Measurements from ENCODE around the gene ROR2.
"Not testable (repeated sequence)": the region's sequence is repeated elsewhere in the genome, so short reads cannot be mapped to it uniquely, and the experiment has no call there.

ROR2 gene

GRCh38 chr9:91798273-91799112 lies 151.5 kb downstream of the ROR2 start:
- not testable (repeated sequence) for DNase-seq

GRCh38 chr9:91797517-91797916 lies 152.5 kb downstream of the ROR2 start:
- DNase-seq = not testable (repeated sequence)

DNA sequence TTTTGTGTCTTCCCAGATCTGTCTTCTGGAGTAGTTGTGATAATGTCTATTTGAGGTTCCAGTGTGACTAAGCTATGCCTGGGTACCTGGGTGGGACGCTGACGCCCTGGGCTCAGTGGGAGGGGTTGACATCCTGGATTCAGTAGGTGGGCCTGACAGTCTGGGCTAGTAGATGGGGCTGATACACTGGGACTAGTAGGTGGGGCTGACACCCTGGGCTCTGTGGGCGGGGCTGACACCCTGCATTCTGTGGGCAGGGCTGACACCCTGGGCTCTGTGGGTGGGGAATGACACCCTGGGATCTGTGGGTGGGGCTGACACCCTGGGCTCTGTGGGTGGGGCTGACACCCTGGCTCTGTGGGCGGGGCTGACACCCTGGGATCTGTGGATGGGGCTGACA lies 153.5 kb downstream of the ROR2 start:
- not testable (repeated sequence) for DNase-seq

DNA sequence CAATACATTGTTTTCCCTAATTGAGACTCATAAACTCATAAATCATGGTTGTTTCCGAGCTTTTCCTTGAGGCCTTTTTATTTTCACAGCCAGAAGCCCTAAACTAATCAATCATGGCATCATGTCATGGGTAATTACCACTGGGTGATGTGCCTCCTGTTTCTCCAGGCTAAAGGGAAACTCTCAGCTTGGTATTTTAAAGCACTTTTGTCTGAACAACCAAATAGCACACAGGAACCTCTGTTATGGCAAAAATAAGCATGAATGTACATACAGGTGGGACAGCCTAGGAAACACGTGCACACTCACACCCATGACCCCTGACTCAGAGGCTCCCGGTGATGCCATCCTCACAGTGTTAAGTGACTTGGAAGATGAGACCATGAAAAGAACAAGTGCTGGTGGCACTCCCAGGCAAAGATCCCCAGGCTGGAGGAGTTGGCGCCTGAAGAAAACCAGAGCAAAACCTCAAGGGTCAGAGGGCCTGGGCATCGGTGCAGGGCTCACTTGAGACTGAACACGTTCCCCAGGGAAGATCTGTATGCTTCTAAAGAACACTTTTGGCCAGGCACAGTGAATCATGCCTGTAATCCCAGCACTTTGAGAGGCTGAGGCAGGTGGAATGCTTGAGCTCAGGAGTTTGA lies 154.3 kb downstream of the ROR2 start:
- no peak for DNase-seq

- not testable (repeated sequence) for DNase-seq
Observed at GRCh38 chr9:91793371-91793770, 156.7 kb downstream of the ROR2 start.

GRCh38 chr9:91790917-91791316 lies 159.1 kb downstream of the ROR2 start:
- no peak for DNase-seq

DNA sequence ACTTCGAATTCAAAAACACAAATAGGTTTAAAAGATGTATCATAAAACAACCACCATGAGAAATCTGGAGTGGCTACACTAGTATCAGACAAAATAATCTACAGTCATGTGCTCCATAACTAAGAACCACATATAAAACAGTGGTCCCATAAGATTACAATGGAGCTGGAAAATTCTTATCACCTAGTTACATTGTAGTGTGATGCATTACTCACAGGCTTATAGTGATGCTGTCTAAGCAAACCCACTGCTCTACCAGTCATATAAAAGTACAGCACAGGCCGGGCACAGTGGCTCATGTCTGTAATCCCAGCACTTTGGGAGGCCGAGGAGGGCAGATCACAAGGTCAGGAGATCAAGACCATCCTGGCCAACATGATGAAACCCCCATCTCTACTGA lies 160.1 kb downstream of the ROR2 start:
- no peak for DNase-seq

DNA sequence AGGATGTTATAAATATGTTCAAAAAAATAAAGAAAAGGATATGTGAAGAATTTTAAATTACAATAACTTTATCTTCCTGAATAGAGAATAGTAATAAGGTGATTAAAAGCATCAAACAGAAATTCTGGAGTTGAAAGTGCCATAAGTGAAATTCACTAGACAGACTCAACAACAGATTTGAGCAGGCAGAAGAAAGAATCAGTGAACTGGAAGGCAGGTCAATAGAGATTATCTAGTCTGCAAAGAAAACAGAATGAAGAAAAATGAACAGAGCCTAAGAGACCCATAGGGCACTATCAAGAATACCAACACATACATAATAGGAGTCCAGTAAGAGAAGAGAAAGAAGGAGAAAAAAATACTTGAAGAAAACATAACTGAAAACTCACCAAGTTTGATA lies 162.1 kb downstream of the ROR2 start:
- DNase-seq = no peak

DNA sequence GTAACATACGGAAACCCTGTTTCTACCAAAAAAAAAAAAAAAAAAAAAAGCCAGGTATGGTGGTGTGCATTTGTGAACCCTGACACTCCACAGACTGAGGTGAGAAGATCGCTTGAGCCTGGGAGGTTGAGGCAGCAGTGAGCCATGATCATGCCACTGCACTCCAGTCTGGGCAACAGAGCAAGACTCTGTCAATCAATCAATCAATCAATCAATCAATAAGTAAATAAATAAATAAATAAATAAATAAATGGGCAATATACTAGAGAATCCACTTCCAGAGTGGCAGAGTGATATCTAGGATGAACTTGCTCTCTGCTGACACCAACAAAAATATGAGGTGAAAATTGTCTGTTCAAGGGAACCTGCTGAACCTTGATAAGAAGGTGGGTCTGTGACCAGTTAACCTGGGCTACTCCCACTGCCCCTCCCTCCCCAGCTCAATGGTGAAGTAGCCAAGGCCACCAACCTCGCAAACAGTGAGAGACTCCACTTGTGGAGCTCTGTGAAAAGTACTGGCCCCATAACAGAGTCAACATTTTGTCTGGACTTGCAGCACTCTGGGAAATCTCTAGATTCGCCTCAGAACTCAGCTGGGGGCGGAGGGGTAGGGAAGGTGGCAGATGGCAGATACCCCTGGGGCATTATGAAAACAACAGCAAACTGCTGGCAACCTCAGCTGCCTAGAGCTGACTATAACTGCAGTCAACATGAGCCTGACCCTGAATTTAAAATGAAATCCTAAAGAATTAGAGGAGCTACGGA lies 163.7 kb downstream of the ROR2 start:
- no peak for DNase-seq

DNA sequence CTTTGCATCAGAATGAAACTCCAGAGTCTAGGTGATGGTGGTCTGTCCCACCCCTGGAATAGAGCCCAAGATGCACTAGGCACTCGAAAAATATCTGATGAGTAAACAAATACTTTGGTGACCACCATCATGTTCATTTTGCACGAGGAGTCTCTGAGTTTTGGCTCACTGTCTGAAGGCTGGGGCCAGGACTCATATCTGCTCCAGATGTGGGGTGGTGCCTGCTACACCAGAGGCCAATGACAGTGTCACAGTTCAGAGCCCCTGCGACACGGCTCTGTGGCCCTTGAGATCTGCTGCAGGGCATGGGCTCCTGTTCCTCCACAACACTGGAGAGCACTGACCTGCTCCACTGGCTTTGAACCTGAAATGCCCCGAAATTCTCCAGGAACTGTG lies 164.6 kb downstream of the ROR2 start:
- DNase-seq = no peak

DNA sequence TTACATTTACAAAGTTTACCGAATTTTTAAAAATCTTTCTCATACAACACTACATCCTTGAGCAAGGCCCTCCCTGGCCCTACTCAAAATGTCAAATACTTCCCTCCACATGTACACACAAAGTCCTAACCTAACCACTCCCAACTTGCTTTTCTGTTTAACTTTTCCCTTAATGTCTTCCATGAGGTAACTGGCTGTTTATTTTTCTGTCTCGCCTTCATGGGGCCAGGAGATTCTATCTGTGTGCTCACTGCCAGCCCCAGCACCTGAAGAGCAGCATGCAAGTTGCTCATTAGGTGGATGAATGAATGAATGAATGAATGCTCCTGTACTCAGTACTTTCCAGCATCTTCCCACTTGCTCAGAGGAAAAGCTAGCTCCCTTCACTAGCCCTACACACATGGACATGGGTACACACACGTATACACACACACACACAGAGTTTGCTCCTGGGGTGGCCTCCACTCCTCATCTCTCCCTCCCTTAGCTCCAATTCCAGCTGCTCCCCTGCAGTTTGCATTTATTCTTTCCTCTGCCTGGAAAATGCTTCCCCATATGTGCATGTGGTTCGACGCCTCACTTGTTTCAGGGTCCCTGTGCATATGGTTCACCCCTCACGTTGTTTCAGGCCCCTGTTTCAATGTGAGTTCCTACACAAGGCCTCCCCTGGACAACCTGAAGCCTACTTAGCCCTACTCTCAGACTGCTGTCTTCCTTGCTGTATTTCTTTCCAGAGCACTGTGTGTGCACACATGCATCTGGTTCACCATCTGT lies 165.2 kb downstream of the ROR2 start:
- DNase-seq = no peak

- no peak for DNase-seq
Observed at GRCh38 chr9:91783876-91784672, 166.0 kb downstream of the ROR2 start.

- no peak for DNase-seq
Observed at GRCh38 chr9:91783411-91783810, 166.6 kb downstream of the ROR2 start.

- no peak for DNase-seq
Observed at GRCh38 chr9:91782708-91783214, 167.3 kb downstream of the ROR2 start.

DNA sequence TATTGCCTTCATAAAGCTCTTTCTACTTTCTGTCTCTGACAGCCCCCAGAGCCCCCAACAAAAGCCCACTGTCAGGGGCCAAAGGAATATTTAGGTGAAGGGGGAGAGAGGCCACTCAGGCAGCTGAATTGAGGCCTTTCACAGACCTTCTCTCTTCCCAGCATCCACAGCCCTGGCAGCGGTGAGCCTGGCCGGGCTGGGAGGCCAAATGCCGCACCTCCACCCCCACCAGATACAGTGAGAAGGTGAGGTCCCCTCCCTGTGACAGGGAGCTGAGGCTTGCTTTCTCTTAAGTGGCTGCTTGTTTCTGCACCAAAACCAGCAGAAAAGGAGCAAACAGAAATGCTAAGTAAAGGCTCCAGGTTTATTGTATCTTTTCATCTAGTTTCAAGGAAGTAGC lies 168.1 kb downstream of the ROR2 start:
- DNase-seq = no peak

DNA sequence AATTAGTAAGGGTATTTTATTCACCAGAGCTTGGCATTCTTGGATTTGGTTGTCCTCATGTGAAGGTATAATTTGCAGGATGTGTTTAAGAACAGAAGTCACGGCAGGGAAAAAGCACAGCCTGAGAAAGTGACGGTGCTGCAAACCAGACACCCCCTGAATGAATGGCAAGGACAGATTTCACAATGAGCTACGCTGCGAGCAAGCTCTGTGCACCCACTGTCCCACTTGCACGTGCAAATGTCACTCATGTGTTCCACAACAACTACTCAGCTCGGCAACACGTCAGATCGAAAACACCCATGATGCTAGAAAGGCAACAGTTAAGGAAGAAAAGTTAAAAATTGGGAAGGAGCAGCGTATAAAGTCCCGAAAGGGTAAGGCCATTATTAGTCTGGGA lies 168.9 kb downstream of the ROR2 start:
- no peak for DNase-seq

DNA sequence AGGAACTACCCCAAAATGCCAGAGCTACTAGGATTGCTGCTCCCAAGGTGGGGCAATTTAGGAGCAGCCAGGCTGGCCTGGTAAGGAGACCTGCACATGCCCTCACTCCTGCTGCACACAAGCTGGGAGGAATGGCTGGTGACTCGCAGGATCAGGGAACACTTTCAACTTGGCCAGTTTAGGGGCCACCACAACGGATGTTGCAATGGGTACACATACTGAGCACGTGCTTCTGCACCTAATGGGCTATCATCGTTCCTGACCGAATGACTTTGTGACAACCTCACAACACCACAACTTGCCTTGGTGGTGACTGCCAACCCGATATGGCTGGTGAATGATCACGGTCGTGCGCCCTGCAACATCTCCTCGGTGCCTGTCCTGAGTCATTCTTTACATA lies 172.0 kb downstream of the ROR2 start:
- no peak for DNase-seq

DNA sequence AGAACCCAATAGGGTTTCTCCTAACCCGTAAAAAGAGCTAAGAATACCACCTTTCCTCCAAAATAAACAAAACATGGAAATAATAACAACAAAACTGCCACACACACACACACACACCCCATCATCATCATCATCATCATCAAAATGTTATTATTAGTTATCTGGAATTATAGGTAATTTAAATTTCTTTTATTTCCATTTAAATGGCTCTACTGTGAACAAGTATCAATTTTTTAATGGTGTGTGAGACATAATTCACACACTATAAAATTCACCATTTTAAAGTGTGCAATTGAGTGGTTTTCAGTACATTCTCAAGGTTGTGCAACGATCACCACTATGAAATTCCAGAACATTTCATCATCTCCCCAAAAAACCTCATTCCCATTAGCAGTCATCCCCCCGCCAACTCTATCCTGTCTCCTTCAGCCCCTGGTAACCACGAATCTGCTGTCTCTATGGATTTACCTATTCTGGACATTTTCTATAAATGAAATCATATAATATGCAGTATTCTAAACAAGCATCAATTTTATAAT lies 172.7 kb downstream of the ROR2 start:
- no peak for DNase-seq

DNA sequence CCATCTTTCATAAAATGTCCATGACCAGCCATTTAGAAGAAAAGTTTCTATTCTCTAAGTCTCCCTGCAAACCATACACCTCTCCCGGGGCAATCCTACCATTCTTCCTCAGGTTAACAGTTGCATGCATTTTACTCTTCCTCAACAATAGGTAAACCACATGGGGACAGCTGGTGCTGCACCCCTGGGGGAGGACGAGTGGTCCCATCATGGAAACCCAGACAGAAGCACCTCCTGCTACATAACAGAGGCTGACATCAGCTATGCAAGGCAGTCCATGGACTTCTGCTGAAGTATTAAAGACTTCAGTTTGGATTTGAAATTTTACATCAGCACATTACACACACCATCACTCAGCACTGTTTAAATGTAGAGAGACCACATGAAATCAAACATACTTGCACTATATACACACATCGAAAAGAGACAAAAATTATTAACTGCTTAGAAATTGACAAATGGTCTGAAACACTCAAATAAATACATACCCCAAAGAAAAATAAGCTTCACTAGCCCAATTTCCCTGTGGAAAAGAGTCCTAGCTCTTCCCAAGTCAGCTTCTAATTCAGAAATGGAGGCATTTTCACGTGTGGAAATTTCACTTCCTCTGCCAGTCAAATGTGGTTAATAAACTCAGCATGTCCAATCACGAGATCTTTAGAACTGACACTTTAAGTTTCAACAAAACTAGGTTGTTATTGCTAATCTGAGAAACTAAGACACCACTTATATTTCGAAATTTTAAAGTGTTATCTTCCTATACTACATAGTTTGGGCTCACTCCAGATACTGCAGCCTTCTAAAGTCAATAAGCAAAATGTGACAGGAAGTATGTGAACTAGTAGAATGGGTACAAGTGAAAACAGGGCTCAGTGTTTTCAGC lies 173.4 kb downstream of the ROR2 start:
- no peak for DNase-seq

GRCh38 chr9:91775708-91776028 lies 174.4 kb downstream of the ROR2 start:
- DNase-seq = no peak

Data from right kidney (tissue), 1 donor.